A673 (cell line): ENCODE measurements around the gene RGS3.

Experiments
- EZH2 ChIP-seq: fragments of 200-600 bp; sonication (generic); IDR thresholded peaks from 2 replicates; pipeline ENCODE4 v1.6.1; 2017; ENCODE audit warnings: borderline replicate concordance, low read depth, mild to moderate bottlenecking, mixed read lengths, antibody characterized with exemption, low read length; ENCODE audit not compliant: poor library complexity, severe bottlenecking
- TF ChIP-seq, protein P1 (sequence below): fragments of 300-800, 200-600 bp; sonication (generic); conservative IDR thresholded peaks from 2 replicates; pipeline ENCODE4 v1.5.1; 2017; ENCODE audit warnings: low read depth, mild to moderate bottlenecking, antibody characterized with exemption, low read length, moderate library complexity, mixed read lengths

DNA sequence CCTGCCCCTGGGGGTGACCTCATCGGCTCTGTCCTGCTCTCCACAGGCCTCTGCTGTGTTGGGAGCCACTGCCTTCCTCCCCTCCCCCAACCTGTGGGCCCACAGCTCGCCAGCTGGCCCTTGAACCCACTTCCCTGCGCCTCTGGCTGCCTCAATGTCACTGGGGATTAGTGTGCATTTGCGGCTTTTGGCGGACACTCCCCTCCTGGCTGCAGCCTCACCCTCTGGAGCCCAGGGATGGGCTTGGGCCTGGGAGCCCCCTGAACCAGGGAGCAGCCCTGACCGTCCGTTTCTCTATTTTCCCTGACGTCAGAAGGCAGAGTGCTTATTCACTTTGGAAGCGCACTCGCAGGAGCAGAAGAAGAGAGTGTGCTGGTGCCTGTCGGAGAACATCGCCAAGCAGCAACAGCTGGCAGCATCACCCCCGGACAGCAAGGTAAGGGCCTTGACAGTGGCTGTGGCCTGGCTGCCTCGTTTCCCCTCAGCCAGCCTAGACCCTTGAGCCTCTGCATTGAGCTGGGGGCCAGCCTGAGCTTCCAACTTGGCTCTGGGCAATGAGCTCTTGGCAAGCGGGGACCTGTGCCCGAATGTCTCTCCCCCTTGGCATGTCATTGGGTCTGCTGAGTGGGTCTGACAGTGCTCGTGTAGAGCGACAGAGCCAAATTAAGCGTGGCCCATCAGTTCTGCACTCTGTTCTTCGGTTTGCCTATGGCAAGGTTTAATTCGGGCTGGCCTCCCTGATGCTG is 73.1 kb downstream of the RGS3 start:
- TF ChIP-seq, protein P1, sequence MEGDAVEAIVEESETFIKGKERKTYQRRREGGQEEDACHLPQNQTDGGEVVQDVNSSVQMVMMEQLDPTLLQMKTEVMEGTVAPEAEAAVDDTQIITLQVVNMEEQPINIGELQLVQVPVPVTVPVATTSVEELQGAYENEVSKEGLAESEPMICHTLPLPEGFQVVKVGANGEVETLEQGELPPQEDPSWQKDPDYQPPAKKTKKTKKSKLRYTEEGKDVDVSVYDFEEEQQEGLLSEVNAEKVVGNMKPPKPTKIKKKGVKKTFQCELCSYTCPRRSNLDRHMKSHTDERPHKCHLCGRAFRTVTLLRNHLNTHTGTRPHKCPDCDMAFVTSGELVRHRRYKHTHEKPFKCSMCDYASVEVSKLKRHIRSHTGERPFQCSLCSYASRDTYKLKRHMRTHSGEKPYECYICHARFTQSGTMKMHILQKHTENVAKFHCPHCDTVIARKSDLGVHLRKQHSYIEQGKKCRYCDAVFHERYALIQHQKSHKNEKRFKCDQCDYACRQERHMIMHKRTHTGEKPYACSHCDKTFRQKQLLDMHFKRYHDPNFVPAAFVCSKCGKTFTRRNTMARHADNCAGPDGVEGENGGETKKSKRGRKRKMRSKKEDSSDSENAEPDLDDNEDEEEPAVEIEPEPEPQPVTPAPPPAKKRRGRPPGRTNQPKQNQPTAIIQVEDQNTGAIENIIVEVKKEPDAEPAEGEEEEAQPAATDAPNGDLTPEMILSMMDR: no peak
- TF ChIP-seq EZH2: no peak
